ENCODE results near the gene CDH4. TPM values are rescaled to one million over a fixed set of nuclear protein-coding genes. Genes with fewer than 3 reads are reported as not detected.

Gene CDH4
- total RNA-seq, 1 experiment from 2014 or later: not detected

- Histone ChIP-seq H3K9me3 (ENCODE audit: control insufficient read depth, insufficient read depth, low read depth, low read length) (no peaks in the 10 kb centered on the region), H3K4me1 (ENCODE audit: control insufficient read depth, insufficient read depth, low read length) (no peaks in the 10 kb centered on the region), H3K4me3 (ENCODE audit: low read depth in 2 of 2, low read length in 2 of 2) (no peak overlapping the region), H3K27me3 (ENCODE audit: control insufficient read depth, insufficient read depth, low read length) (peaks cover 5% of the 10 kb centered on the region; the same call in 1 of the 2 replicates), H3K36me3 (ENCODE audit: control insufficient read depth, insufficient read depth, low read length) (no peaks in the 10 kb centered on the region), H3K27ac (ENCODE audit: low read length) (no peak overlapping the region)
- TF ChIP-seq SIN3A (IDR thresholded peaks at IDR 0.05; ENCODE audit: borderline replicate concordance, insufficient read depth, low read depth, low read length) (no peak), POLR2AphosphoS5 (IDR thresholded peaks at IDR 0.05; ENCODE audit: low read depth, low read length) (no peak), TCF7L2 (IDR thresholded peaks at IDR 0.05; ENCODE audit: low read depth, low read length) (no peak)
- TF ChIP-seq, protein P1, sequence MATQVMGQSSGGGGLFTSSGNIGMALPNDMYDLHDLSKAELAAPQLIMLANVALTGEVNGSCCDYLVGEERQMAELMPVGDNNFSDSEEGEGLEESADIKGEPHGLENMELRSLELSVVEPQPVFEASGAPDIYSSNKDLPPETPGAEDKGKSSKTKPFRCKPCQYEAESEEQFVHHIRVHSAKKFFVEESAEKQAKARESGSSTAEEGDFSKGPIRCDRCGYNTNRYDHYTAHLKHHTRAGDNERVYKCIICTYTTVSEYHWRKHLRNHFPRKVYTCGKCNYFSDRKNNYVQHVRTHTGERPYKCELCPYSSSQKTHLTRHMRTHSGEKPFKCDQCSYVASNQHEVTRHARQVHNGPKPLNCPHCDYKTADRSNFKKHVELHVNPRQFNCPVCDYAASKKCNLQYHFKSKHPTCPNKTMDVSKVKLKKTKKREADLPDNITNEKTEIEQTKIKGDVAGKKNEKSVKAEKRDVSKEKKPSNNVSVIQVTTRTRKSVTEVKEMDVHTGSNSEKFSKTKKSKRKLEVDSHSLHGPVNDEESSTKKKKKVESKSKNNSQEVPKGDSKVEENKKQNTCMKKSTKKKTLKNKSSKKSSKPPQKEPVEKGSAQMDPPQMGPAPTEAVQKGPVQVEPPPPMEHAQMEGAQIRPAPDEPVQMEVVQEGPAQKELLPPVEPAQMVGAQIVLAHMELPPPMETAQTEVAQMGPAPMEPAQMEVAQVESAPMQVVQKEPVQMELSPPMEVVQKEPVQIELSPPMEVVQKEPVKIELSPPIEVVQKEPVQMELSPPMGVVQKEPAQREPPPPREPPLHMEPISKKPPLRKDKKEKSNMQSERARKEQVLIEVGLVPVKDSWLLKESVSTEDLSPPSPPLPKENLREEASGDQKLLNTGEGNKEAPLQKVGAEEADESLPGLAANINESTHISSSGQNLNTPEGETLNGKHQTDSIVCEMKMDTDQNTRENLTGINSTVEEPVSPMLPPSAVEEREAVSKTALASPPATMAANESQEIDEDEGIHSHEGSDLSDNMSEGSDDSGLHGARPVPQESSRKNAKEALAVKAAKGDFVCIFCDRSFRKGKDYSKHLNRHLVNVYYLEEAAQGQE (IDR thresholded peaks at IDR 0.05; ENCODE audit: insufficient read depth in 1 of 2, low read depth in 2 of 2, low read length in 1 of 2): no peak
- TF ChIP-seq, protein P2, sequence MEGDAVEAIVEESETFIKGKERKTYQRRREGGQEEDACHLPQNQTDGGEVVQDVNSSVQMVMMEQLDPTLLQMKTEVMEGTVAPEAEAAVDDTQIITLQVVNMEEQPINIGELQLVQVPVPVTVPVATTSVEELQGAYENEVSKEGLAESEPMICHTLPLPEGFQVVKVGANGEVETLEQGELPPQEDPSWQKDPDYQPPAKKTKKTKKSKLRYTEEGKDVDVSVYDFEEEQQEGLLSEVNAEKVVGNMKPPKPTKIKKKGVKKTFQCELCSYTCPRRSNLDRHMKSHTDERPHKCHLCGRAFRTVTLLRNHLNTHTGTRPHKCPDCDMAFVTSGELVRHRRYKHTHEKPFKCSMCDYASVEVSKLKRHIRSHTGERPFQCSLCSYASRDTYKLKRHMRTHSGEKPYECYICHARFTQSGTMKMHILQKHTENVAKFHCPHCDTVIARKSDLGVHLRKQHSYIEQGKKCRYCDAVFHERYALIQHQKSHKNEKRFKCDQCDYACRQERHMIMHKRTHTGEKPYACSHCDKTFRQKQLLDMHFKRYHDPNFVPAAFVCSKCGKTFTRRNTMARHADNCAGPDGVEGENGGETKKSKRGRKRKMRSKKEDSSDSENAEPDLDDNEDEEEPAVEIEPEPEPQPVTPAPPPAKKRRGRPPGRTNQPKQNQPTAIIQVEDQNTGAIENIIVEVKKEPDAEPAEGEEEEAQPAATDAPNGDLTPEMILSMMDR (IDR thresholded peaks at IDR 0.05): no peak
- in situ Hi-C loops (cut with HindIII; ENCODE audit: low pct_unique_long_range_greater_than_20kb, low sequenced_read_pairs): no loop called here
- ATAC-seq (no peak), DNase-seq (ENCODE audit: low read depth, low spot score) (no peak)
- ChIA-PET POLR2A (no interaction called here), CTCF (no interaction called here)
- no TSS peak for BruUV-seq (replicated peaks)
- intact Hi-C loops (cut with micrococcal nuclease; ENCODE audit: unreplicated experiment): no loop called here
Observed at GRCh38 chr20:61246269-61246668, 5.8 kb upstream of the CDH4 start.

DNA sequence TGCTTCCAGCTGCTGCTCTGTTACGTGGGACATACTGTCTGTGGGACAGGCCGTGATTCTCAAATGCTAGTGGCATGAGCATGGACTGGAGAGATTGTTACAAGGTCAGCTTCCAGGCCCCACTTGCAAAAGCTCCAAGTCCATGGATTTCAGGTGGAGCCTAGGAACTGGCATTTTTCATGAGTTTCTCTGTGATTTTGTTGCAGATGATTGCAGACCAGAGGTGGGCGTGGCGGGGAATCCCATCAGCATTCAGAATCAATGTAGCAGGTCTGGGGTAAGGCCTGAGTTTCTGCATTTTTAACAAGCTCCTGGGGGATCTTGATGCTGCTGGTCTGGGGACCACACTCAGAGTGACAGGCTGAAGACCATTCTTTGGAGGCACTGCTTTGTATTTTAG is 2.4 kb upstream of the CDH4 start:
- intact Hi-C loops (cut with micrococcal nuclease; ENCODE audit: unreplicated experiment): no loop called here

More for the DNA sequence above, 2.4 kb upstream of the CDH4 start:
- ChIA-PET POLR2A (no interaction called here), CTCF (interaction anchor here (0.6 kb wide), 1 partner anchor 372 kb away, joined by 3 read pairs; no protein-coding TSS in a partner anchor)
- BruUV-seq (replicated peaks): no TSS peak
- in situ Hi-C loops (cut with HindIII; ENCODE audit: low pct_unique_long_range_greater_than_20kb, low sequenced_read_pairs): no loop called here
- ATAC-seq (no peak), DNase-seq (ENCODE audit: low read depth, low spot score) (no peak)
- no peak for TF ChIP-seq TCF7L2 (IDR thresholded peaks at IDR 0.05; ENCODE audit: low read depth, low read length)
- TF ChIP-seq, protein P2 (IDR thresholded peaks at IDR 0.05): no peak
- TF ChIP-seq, protein P1 (IDR thresholded peaks at IDR 0.05; ENCODE audit: insufficient read depth in 1 of 2, low read depth in 2 of 2, low read length in 1 of 2): no peak
- TF ChIP-seq POLR2AphosphoS5 (IDR thresholded peaks at IDR 0.05; ENCODE audit: low read depth, low read length): no peak
- TF ChIP-seq SIN3A (IDR thresholded peaks at IDR 0.05; ENCODE audit: borderline replicate concordance, insufficient read depth, low read depth, low read length): no peak
- Histone ChIP-seq H3K36me3 (ENCODE audit: control insufficient read depth, insufficient read depth, low read length) (no peaks in the 10 kb centered on the region), H3K4me3 (ENCODE audit: low read depth in 2 of 2, low read length in 2 of 2) (no peak overlapping the region), H3K4me1 (ENCODE audit: control insufficient read depth, insufficient read depth, low read length) (no peaks in the 10 kb centered on the region), H3K9me3 (ENCODE audit: control insufficient read depth, insufficient read depth, low read depth, low read length) (no peaks in the 10 kb centered on the region), H3K27me3 (ENCODE audit: control insufficient read depth, insufficient read depth, low read length) (peaks cover 5% of the 10 kb centered on the region; the same call in 1 of the 2 replicates), H3K27ac (ENCODE audit: low read length) (no peak overlapping the region)
